NCI-H446 (cell line): ENCODE measurements around the gene HAUS7.
A peak's percentile ranks its signal among the peaks of the same experiment; 100 is the strongest.

Experiments
- DNase-seq, 2 experiments: peaks; one replicate each; lab custom pipeline; 2025; lab: John Stamatoyannopoulos, UW

HAUS7 gene

DNA sequence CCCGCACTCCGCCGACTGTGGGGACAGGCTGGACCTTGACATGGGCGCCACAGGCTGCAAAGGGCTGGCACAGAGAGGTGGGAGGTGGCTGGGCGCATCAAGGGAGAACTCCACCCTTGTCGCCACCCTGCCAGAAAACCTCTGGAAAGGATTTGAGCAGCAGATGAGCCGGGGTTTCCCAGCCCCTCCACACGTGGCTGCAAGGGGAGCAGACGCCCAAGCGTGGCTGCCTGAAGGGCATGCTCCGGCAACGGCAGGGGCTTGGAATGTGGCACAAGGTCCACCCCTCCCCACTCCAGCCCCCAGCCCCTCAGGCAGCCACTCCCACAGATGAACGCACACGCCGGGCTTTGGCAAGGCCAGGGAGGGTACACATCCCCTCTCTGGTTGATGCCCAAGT is 29.0 kb upstream of the HAUS7 start:
- peak; percentile 4 to 37 for DNase-seq

DNA sequence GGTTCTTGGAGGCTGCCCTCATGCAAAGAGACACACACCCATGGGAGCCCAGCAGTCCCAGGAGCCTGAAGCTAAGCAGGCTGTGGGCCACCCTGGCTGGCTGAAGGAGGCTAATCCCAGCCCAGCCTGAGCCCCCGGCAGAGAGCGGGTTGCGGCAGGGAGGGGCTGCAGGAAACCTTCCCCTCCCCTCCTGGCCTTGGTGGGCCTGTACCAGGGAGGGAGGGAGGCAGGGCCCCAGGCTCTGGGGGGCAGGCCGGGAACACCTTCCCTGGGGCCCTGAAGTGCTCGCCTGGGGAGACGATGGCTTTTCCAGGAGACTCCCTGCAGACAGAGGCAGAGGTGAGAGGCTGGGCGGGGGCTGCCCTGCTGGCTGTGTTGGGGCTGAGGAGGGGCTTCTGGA is 28.1 kb upstream of the HAUS7 start:
- no peak for DNase-seq

DNA sequence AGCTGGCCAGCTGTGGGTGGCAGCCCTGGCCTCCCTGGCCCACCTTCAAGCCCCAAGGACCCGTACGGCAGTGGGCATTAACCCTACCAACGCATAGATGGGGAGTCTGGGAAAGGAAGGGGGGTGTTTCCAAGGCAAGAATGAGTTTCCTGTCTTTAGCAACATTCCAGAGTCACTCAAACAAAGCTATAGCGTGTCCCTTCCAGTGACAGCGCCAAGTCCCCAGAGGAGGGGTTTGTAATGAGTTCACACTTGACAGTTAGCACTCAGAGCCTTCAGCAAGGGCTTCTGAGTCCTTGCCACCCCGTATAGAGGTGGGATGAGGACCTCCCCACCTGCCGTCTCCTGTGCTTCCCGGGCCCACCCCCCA is 26.2 kb upstream of the HAUS7 start:
- no peak for DNase-seq

DNA sequence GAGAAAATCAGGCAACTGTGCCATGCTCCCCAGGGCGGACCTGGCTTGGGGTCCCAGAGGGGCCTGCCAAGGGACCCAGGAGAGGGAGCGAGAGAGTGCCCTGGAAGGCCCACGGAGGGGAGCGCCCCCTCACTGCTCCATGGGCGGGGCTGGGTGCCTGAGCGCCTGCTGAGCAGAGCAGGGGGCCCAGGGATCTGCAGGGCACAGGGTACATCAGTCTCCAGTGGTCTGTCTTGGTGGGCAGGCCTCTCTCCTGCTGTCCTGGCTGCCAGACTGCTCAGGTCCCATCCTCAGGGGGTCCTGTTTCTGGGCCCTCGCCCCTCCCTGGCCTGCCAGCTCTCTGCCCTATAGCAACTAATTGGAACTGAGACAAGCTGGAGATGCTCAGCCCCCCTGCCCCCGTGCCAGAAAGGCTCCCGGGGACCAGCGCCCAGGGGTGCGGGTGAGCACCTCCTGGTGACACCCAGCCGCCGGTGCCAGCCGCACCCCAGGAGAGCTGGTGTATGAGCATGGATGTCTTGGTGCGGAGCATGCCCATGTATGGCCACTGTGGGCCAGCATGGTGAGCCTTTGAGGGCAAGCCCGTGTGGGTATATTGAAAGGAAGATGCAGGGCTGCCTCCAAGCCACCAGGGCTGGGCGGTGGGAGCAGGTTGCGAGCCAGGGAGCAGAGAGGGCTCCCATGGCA is 25.7 kb upstream of the HAUS7 start:
- DNase-seq = no peak

DNA sequence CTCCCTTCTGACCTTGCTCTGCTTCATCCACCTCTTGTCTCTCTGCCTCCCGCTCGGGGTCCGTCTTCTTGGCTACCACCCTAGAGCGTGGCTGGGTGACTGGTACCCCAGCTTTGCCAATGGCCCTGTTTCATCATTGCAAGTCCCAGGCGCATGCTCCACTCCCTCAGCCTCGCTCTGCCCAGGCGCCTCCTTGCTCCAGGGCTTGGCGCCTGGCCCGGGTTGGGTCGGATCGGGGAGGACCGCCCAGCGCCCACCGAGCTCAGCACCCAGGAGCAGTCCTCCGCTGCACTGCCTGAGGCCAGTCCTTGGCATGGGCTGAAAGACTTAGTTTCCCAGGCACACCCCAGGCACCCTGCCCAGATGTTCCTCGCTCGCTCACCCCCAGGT is 25.0 kb upstream of the HAUS7 start:
- DNase-seq = no peak

DNA sequence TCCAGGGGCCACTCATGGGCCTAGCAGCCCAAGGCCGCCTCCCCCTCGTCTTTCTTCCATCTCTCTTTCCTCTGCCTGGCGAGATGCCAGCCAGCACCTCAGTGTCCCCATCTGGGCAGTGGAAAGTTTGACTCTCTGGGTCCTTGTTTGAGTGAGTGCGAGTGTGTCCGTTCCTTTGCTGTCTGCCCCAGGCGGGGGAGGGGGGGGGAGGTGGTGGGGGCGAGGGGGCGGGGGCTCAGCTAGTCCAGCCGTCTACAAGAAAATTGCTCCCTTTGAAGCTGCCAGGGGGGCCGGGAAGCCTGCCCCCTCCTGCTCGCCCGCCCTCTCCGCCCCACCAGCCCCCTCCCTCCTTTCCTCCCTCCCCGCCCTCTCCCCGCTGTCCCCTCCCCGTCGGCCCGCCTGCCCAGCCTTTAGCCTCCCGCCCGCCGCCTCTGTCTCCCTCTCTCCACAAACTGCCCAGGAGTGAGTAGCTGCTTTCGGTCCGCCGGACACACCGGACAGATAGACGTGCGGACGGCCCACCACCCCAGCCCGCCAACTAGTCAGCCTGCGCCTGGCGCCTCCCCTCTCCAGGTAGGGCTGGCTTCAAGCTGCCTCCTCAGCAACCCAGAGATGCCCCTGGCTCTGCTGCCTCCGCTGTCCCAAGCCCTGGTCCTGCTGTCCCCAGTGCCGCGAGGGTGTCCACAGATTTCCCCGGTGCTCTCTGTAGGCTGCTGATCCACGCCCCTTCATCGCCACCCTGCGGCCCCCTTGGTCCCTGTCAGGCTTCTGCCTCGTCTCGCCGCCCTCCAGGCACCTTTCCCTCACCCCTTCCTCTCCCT is 24.4 kb upstream of the HAUS7 start, which contains the start of gene BGN:
TSS of gene BGN (plus strand) at position 440 of the 821 bp plus-strand sequence. CDS start 9,652 bp downstream, outside the sequence.
- DNase-seq = no peak

DNA sequence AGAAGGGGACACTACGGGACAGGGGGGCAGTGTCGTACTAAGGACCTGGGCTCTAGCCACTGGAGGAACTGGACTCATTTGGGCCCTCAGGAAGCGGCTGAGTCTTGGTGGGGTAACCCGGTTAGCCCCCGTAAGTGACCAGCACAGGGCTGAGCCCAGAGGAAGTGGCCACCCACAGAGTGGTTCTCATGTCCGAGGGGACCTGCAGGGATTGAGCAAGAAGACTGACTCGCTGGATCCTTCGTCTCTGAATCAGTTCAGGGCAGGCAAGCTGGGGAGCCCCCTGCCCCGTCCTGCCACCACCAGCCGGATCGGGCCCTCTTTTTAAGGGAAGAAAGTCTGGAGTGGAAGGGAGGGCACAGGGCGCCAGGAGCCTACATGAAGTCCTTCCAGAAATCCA is 23.7 kb upstream of the HAUS7 start:
- DNase-seq = no peak

DNA sequence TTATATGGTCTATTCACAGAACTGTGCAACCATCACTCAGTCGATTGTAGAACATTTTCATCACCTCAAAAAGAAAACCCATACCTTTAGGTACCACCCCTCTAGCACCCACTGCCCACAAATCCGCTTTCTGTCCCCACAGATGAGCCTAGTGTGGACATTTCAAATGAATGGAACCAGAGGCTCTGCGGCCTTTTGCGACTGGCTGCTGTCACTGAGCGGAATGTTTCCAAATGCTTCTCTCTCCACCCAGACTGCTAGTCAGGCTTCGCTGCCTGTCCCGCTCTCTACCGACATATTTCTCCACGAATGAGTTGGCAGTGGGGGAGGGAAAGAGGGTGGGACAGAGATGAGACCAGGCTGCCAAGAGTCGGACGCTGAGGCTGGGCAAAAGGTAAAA is 22.7 kb upstream of the HAUS7 start:
- DNase-seq = no peak

DNA sequence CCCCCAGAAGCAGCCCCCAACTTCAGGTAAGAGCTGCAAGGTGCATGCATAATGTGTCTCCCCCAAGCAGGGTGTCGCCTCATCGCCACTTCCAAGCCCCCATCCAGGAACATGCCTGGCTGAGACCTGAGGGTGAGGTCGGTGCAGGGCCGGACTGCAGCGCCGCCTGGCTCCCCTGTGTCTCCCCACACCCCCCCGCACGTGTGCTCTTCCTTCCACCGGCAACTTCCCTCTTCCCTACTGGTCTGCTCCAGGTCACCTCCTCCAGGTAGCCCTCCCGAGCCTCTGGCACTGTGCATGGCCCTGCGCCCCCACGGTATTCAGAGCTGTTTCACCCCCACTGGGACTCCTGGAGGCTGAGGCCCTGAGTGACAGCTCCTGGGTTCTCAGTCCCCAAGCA is 22.2 kb upstream of the HAUS7 start:
- DNase-seq = no peak

DNA sequence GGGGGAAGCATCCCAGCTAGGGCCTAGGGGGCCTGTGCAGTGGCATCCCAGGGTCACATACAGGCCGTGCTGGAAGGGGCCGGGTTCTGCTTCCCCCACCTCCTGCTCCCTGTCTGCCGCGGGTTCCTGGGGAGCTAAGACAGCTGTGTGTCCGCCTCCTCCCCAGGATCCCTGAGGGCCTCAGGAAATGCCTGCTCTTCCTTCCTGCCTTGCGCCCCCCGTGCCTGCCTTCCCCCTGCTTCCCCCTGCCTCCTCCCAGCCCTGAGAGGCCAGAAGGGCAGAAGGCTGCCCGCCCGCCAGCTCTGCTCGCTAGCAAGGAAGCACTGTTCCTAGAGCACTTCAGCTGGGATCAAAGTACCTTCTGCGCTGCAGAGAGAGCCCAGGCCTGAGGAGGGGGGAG is 21.5 kb upstream of the HAUS7 start:
- no peak for DNase-seq

DNA sequence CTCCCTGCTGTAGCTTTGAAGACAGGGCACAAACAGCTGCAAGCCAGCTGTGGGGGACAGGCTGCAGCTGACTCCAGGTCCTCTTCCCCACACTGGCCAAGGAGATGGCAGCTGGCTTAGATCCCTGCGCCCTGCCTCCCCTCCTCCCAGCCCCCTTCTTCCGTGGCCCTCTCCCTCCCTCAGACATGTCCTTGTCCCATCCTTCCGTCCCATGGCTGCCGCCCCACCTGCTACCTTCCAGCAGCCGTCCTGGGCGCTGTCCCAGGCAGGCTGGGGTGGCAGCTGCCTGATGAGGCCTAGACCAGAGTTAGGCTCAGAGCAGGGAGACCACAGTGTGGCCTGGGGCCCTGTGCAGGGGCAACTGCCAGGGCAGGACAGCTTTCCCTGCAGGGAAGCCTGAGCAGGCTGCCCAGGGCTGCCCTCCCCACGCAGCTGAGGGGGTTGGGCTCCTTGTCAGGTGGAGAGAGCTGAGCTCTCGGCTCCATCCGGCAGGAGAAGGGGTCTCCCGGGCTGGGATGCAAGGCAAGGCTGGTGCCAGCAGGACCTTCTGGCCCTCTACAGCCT is 21.1 kb upstream of the HAUS7 start:
- DNase-seq = no peak

DNA sequence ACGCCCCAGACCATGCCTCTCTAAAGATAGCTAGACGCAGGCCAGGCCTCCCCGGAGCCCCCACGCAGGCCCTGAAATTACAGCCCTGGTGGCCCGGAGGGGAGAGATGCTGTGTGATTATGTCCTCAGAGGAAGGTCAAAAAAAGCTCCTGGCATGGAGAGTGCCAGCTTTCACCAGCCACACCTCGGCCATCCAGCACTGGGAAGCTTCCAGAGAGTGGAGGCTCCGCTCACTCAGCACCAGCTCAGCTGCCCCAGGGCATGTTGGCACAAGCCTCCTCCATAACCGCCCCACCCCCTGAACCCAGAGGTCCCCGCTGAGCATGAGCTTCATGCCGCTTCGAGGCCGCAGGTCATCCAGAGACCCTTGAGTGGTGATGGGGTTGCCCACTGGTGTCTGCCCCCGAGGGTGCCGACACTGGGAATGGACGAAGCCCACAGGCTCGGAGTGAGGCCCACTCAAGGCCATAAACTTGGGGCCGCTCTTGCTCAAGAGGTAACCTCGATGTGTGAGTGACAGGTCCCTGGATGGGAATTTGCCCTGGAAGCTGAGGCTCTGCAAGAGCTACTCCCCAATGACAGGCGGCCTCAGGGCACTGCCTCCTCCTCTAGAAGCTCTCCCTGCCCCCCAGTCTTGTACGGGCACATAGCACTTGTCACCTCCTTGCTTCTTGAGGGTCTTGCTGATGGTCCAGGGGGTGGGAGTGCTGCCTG is 20.0 kb upstream of the HAUS7 start:
- no peak for DNase-seq

DNA sequence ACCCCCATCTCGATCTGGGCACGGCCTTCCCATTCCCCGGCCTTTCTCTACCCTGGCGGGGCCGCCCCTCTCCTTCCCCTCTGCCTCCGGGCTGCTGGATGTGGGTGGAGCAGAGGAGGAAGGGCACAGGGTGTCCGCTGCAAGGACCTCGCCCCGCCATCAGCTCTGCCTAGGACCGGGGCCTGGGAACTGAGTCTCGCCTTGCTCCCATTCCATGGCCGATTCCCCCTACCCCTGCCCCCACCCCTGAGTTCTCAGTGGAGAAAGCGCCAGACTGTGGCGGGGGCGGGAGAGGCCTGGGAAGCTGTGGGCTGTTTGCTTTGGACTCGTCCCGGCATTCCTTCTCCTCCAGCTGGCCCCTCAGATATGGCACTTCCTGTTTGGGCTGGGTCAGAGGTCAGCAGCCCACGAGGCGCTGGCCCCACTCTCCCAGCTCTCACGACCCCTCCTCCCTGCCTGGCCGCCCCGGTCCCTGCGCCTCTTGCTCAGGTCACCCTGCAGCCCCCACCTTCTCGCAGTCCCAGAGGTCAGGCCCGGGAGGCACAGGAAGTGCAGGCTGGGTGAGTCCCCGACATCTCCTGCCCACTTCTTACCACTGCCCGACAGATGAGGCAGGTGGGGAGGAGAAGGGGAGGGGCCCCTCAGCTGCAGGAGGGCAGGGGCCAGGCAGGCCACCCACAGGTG is 18.0 kb upstream of the HAUS7 start:
- no peak for DNase-seq

DNA sequence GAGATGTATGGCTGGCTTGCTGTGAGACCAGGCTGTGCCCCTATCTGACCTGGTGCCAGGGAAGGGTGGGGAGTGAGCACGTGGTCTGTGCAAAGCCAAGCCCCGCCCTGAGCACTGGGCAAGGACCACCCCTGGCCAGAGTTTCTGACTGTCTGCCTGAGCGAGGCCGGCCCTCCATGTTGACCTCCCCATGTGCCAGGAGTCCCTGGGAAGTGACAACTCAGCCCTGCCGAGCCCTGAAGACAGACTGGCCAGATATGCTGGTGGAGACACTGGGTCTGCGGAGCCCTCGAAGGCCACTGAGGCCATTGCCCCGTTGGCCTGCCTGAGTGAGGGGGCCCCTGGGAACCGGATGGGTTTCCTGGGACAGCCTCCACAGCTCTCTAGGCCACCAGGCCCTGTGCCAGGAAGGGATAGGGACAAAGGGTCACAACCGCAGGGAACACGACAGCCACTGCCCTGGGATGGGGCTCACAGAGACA is 17.3 kb upstream of the HAUS7 start:
- DNase-seq = no peak

DNA sequence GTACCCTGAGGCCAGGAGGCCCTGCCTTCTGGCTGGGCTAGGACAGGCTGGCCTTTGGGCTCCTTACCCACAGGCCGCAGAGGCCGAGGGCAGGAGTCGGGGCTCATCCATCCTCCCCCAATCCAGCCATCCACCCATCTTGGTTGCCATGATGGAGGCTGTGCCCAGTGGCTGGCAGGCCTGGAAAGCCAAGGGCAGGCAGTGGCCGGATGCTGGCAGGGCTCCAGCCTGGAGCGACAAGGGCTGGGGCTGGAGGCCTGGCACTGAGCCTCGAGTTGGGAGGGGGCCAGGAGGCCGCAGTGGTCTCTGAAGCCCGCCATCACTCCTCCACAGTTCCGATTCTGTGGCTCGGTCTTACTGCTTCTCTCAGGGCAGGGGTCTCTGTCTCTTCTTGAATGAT is 15.8 kb upstream of the HAUS7 start:
- no peak for DNase-seq

DNA sequence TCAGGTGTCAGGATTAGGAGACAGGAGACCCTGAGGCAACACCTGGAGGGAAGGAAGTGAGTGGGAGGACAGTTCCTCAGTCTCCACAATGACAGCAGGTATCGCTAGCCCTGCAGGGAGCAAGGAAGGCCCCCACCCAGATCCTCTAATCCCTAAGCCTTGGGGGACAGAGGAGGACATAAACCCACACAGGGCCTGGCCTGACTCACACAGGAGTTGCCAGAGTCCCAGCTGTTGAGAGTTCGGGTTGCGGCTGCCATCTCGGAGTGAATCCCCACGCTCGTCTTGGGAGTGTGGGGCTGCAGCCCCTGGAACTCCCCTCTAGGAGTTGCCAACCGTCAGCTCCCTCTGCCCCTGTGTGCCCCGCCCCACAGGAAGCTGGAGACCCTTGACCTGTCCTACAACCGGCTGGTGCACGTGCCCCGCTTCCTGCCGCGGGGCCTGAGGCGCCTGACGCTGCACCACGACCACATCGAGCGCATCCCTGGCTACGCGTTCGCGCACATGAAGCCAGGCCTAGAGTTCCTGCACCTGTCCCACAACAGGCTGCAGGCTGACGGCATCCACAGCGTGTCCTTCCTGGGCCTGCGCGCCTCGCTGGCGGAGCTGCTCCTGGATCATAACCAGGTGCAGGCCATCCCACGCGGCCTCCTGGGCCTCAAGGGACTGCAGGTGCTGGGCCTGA is 15.2 kb upstream of the HAUS7 start:
- DNase-seq = no peak

DNA sequence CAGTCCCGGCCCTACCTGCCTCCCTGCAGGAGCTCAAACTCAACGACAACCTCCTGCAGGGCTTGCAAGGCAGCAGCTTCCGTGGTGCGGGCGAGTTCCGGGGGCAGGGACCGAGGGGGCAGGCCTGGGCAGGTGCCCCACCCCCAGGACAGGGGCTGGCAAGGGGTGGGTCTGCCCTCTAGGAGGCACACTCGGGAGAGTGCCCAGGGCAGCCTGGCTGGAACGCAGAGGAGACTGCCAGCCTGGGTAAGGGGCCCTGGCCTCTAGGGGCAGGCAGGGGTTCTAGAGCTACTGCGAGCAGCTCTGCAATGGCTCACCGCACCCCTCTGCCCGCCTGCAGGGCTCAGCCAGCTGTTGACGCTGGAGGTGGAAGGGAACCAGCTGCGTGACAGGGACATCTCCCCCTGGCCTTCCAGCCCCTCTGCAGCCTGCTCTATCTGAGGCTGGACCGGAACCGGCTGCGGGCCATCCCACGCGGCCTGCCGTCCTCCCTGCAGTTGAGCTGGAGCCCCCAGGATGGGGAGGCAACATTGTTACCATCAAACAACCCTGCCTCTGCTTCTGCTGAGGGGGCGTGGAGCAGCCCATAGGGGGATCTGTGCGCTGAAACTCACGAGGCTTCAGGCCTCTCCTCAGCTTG is 12.1 kb upstream of the HAUS7 start:
- DNase-seq = no peak

DNA sequence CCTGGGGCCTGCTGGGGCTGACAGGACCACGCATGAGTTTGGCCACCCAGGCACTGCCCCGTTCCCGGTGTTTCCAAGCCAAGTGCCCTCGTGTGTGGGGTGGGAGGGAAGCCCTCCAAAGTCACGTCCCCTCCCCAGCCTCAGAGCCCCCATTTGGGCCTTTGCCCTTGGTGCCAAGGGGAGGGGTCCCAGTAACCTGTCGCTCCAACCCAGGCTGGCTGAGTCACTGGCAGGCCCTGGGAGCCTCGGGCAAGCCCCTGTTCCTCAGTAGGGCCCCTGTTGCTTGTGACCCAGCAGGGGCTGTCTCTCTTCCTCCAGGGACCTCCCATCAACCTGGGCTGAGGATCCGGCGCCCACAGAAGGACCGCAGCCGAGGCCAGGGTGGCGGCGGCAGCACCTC is 10.7 kb upstream of the HAUS7 start:
- DNase-seq = no peak

DNA sequence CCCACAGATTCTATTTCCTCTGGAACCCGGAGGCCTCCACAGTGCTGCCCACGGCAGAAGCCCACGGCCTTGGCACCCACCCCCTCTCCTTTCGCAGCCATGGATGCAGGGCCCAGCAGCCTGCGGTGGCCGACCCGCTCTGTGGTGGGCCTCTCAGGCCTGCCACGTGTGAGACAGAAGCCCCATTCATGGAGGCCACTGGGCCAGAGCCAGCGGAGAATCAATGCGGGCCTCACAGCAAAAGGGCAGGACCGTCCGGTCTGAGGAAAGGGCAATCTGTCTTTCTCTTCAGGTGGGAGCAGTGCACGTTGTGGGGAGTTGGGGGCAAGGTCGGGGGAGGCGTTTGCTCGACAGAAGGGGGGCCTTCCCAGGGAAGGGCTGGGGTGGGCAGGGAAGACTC is 8.4 kb upstream of the HAUS7 start:
- DNase-seq = no peak

DNA sequence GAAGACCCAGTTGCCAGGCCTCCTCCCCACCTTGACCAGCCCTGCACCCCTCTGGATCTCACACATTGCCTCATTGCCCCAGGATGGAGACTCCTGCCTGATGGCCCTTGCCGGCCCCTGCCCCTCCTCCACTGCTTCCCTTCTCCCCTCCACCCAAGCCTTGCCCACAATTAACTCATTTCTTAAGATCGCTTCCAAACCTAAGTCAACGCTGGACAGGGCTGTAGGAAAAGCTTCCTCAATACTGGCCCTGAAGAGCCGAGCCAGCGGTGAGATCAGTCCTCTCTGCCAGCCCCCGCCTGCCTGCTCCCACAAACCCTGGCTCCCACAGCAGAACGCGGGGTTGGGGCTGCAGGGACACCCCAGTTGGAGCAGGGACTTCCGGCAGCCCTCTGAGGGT is 7.5 kb upstream of the HAUS7 start:
- no peak for DNase-seq

DNA sequence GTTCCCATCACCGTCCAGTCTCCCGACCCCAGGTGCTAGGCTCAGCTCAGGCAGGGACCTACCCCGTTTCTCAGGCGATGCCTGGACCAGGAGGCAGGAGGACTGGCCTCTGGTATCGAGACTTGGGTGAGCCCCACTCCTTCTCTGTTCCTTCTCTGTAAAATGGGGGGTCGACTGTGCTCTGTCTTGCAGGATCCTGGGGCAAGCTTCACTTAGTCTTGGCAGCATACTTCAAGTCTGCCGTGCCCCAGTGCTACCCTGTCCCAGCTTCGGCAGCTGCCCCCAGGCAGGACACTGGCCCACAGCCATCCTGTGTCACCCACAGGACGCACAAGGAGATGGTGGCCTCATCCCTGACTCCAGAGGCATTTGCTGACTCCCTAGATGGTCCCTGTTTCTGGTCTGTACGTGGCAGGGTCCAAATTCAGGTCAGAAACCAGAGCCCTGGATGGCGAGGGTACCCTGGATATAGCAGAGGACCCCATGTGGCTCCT is 7.0 kb upstream of the HAUS7 start:
- DNase-seq = peak in 1 of 2 experiments; percentile 51
